GM18519 (cell line): ENCODE measurements around the gene LIX1L.
A peak's percentile ranks its signal among the peaks of the same experiment; 100 is the strongest.

Experiments
- ATAC-seq: cut with Tn5 transposase; IDR thresholded peaks from one replicate; pipeline ENCODE4 v1.9.1; 2021; ENCODE audit warnings: mild to moderate bottlenecking, moderate library complexity; ENCODE audit not compliant: unreplicated experiment, low FRiP score

LIX1L gene

GRCh38 chr1:145985502-145986439, 28.0 kb upstream of the LIX1L start:
- ATAC-seq = no peak

GRCh38 chr1:145985129-145985501, 27.3 kb upstream of the LIX1L start:
- no peak for ATAC-seq

GRCh38 chr1:145983960-145984830, 26.4 kb upstream of the LIX1L start:
- ATAC-seq = no peak

- no peak for ATAC-seq
These were observed 25.4 kb upstream of the LIX1L start for GRCh38 chr1:145983206-145983675.

GRCh38 chr1:145982010-145982723, 24.4 kb upstream of the LIX1L start:
- ATAC-seq = no peak

GRCh38 chr1:145980457-145980994, 22.7 kb upstream of the LIX1L start:
- ATAC-seq = no peak

- ATAC-seq = peak; percentile 1
These were observed 22.1 kb upstream of the LIX1L start for GRCh38 chr1:145979746-145980456.

- peak; percentile 71 for ATAC-seq
These were observed 21.3 kb upstream of the LIX1L start for GRCh38 chr1:145978854-145979745.

GRCh38 chr1:145978471-145978853, 20.6 kb upstream of the LIX1L start:
- no peak for ATAC-seq

- no peak for ATAC-seq
These were observed 20.0 kb upstream of the LIX1L start for GRCh38 chr1:145977486-145978470.

- ATAC-seq = no peak
These were observed 19.2 kb upstream of the LIX1L start for GRCh38 chr1:145977016-145977415.

- ATAC-seq = no peak
These were observed 17.4 kb upstream of the LIX1L start for GRCh38 chr1:145975216-145975615.

GRCh38 chr1:145974721-145975120, 16.9 kb upstream of the LIX1L start:
- ATAC-seq = no peak

GRCh38 chr1:145972580-145972979, 14.8 kb upstream of the LIX1L start:
- no peak for ATAC-seq

GRCh38 chr1:145967288-145967687, 9.5 kb upstream of the LIX1L start:
- ATAC-seq = no peak

GRCh38 chr1:145965119-145965744, 7.4 kb upstream of the LIX1L start:
- no peak for ATAC-seq
